ENCODE results near the gene CLN5.

- no peak for TF ChIP-seq CTCF (IDR thresholded peaks at IDR 0.05; ENCODE audit: insufficient read depth, low read length, poor library complexity, severe bottlenecking)
- no peak for TF ChIP-seq EZH2phosphoT487 (conservative IDR thresholded peaks at IDR 0.05; ENCODE audit: low read length)
Measured at GRCh38 chr13:76994281-76994680, 2.4 kb downstream of the CLN5 start.

Data from SU-DHL-6 (cell line).